ENCODE measurements around the gene IGF2R.

GRCh38 chr6:160048471-160048870 is 79.6 kb downstream of the IGF2R start:
- TF ChIP-seq FOXM1 (IDR thresholded peaks at IDR 0.05; ENCODE audit: borderline replicate concordance, low read depth), result no peak
- TF ChIP-seq CEBPB (IDR thresholded peaks at IDR 0.05), result no peak
- no peak for TF ChIP-seq NFIC (IDR thresholded peaks at IDR 0.05)
- no peak for TF ChIP-seq MAX (IDR thresholded peaks at IDR 0.05)
- no peak for TF ChIP-seq TEAD4 (IDR thresholded peaks at IDR 0.05)
- TF ChIP-seq, protein P1, sequence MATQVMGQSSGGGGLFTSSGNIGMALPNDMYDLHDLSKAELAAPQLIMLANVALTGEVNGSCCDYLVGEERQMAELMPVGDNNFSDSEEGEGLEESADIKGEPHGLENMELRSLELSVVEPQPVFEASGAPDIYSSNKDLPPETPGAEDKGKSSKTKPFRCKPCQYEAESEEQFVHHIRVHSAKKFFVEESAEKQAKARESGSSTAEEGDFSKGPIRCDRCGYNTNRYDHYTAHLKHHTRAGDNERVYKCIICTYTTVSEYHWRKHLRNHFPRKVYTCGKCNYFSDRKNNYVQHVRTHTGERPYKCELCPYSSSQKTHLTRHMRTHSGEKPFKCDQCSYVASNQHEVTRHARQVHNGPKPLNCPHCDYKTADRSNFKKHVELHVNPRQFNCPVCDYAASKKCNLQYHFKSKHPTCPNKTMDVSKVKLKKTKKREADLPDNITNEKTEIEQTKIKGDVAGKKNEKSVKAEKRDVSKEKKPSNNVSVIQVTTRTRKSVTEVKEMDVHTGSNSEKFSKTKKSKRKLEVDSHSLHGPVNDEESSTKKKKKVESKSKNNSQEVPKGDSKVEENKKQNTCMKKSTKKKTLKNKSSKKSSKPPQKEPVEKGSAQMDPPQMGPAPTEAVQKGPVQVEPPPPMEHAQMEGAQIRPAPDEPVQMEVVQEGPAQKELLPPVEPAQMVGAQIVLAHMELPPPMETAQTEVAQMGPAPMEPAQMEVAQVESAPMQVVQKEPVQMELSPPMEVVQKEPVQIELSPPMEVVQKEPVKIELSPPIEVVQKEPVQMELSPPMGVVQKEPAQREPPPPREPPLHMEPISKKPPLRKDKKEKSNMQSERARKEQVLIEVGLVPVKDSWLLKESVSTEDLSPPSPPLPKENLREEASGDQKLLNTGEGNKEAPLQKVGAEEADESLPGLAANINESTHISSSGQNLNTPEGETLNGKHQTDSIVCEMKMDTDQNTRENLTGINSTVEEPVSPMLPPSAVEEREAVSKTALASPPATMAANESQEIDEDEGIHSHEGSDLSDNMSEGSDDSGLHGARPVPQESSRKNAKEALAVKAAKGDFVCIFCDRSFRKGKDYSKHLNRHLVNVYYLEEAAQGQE (IDR thresholded peaks at IDR 0.05; ENCODE audit: low read depth), result no peak
- TF ChIP-seq EP300 (IDR thresholded peaks at IDR 0.05; ENCODE audit: borderline replicate concordance), result no peak
- TF ChIP-seq TAF1 (IDR thresholded peaks at IDR 0.05; ENCODE audit: low read depth), result no peak
- TF ChIP-seq RAD21 (IDR thresholded peaks at IDR 0.05; ENCODE audit: low read depth), result no peak
- TF ChIP-seq YY1 (IDR thresholded peaks at IDR 0.05; ENCODE audit: low read depth), result no peak
- TF ChIP-seq TCF12 (IDR thresholded peaks at IDR 0.05; ENCODE audit: low read depth), result no peak
- TF ChIP-seq CREB1 (IDR thresholded peaks at IDR 0.05; ENCODE audit: low read depth), result no peak

Data from Ishikawa (cell line).